ENCODE results near the gene CLCN3.

CLCN3 gene

GRCh38 chr4:169582706-169583105 is 37.7 kb upstream of the CLCN3 start:
- no peak for TF ChIP-seq CTCF (IDR thresholded peaks at IDR 0.05)
- Histone ChIP-seq H3K9ac (no peak overlapping the region), H3K9me3 (ENCODE audit: control insufficient read depth, low read length) (no peaks in the 10 kb centered on the region), H3K4me3 (ENCODE audit: low read depth, low read length) (no peak overlapping the region), H2AFZ (no peak overlapping the region), H3K4me2 (ENCODE audit: low read length) (no peak overlapping the region), H3K36me3 (ENCODE audit: control insufficient read depth, insufficient read depth, low read length) (no peaks in the 10 kb centered on the region), H3K27me3 (ENCODE audit: control insufficient read depth, insufficient read depth, low read length) (no peaks in the 10 kb centered on the region), H3K4me1 (no peaks in the 10 kb centered on the region), H3K79me2 (no peaks in the 10 kb centered on the region), H3K27ac (no peak overlapping the region)

GRCh38 chr4:169583563-169583962 is 36.8 kb upstream of the CLCN3 start:
- no peak for TF ChIP-seq CTCF (IDR thresholded peaks at IDR 0.05)
- Histone ChIP-seq H3K9me3 (ENCODE audit: control insufficient read depth, low read length) (no peaks in the 10 kb centered on the region), H2AFZ (no peak overlapping the region), H3K4me2 (ENCODE audit: low read length) (no peak overlapping the region), H3K27ac (no peak overlapping the region), H3K4me1 (no peaks in the 10 kb centered on the region), H3K27me3 (ENCODE audit: control insufficient read depth, insufficient read depth, low read length) (no peaks in the 10 kb centered on the region), H3K4me3 (ENCODE audit: low read depth, low read length) (no peak overlapping the region), H3K36me3 (ENCODE audit: control insufficient read depth, insufficient read depth, low read length) (no peaks in the 10 kb centered on the region), H3K79me2 (no peaks in the 10 kb centered on the region), H3K9ac (no peak overlapping the region)

- no peak overlapping the region for H3K4me3 ChIP-seq (ENCODE audit: low read depth, low read length)
- H3K9ac ChIP-seq = no peak overlapping the region
- TF ChIP-seq CTCF (IDR thresholded peaks at IDR 0.05) = no peak
- H3K4me2 ChIP-seq (ENCODE audit: low read length) = no peak overlapping the region
- no peak overlapping the region for H3K27ac ChIP-seq
- H3K9me3 ChIP-seq (ENCODE audit: control insufficient read depth, low read length) = no peaks in the 10 kb centered on the region
- no peaks in the 10 kb centered on the region for H3K36me3 ChIP-seq (ENCODE audit: control insufficient read depth, insufficient read depth, low read length)
- H3K27me3 ChIP-seq (ENCODE audit: control insufficient read depth, insufficient read depth, low read length) = no peaks in the 10 kb centered on the region
- H2AFZ ChIP-seq = no peak overlapping the region
- H3K79me2 ChIP-seq = no peaks in the 10 kb centered on the region
- no peaks in the 10 kb centered on the region for H3K4me1 ChIP-seq
These were observed 27.3 kb upstream of the CLCN3 start for GRCh38 chr4:169593050-169593560.

GRCh38 chr4:169594560-169595195 is 25.7 kb upstream of the CLCN3 start:
- no peak overlapping the region for H3K9ac ChIP-seq
- H3K79me2 ChIP-seq = no peaks in the 10 kb centered on the region
- H2AFZ ChIP-seq = no peak overlapping the region
- H3K4me3 ChIP-seq (ENCODE audit: low read depth, low read length) = no peak overlapping the region
- H3K27ac ChIP-seq = no peak overlapping the region
- H3K4me2 ChIP-seq (ENCODE audit: low read length) = no peak overlapping the region
- no peaks in the 10 kb centered on the region for H3K4me1 ChIP-seq
- no peak for TF ChIP-seq CTCF (IDR thresholded peaks at IDR 0.05)
- no peaks in the 10 kb centered on the region for H3K9me3 ChIP-seq (ENCODE audit: control insufficient read depth, low read length)
- H3K27me3 ChIP-seq (ENCODE audit: control insufficient read depth, insufficient read depth, low read length) = no peaks in the 10 kb centered on the region
- no peaks in the 10 kb centered on the region for H3K36me3 ChIP-seq (ENCODE audit: control insufficient read depth, insufficient read depth, low read length)

All from parathyroid adenoma (tissue), 2 donors.